Psoas muscle (tissue), 8 donors: Measurements from ENCODE around the gene NODAL. TPM values are rescaled to one million over a fixed set of nuclear protein-coding genes. Genes with fewer than 3 reads are reported as not detected.

Source experiments
- ATAC-seq, 4 donors: fragments of 200-7000 bp; cut with Tn5 transposase; one replicate each; pipeline ENCODE4 v1.9.1; 2020; ENCODE audit warnings: moderate library complexity in 3 of 4, mild to moderate bottlenecking in 2 of 4
- DNase-seq, 2 donors: peaks; one replicate each; pipeline ENCODE4 v3.0.0-alpha.2; 2020
- H3K27ac ChIP-seq: fragments of 200-600 bp; one replicate; pipeline ENCODE4 v1.8.0; 2022
- H3K27me3 ChIP-seq, 3 donors: fragments of 200-600 bp in 1 of 3; one replicate each; pipeline versions ENCODE4 v1.6.1 to v1.8.0; 2013 to 2022; ENCODE audit warnings: low read length in 2 of 3, mild to moderate bottlenecking in 2 of 3, moderate library complexity in 1 of 3; ENCODE audit not compliant: insufficient read depth in 3 of 3
- H3K36me3 ChIP-seq, 2 donors: fragments of 200-600 bp in 1 of 2; one replicate each; pipeline versions ENCODE4 v1.6.1 to v1.8.0; 2013 to 2022; ENCODE audit warnings: low read depth in 1 of 2, mild to moderate bottlenecking in 1 of 2, moderate library complexity in 1 of 2; ENCODE audit not compliant: insufficient read depth in 1 of 2
- H3K4me1 ChIP-seq: fragments of 200-600 bp; one replicate; pipeline ENCODE4 v1.8.0; 2022
- H3K4me3 ChIP-seq: fragments of 200-600 bp; one replicate; pipeline ENCODE4 v1.8.0; 2022; ENCODE audit warnings: mild to moderate bottlenecking
- H3K9me3 ChIP-seq: fragments of 200-600 bp; one replicate; pipeline ENCODE4 v1.8.0; 2022
- CTCF ChIP-seq: fragments of 200-600 bp; IDR thresholded peaks from one replicate; pipeline ENCODE4 v1.8.0; 2022; ENCODE audit warnings: antibody characterized with exemption
- WGBS, 3 donors: extraction: QIAGEN DNeasy Blood & Tissue Kit; methylation state at CpG; one replicate each; pipeline versions ENCODE4 v1.1.6 to v1.1.7; 2013; 5-methylcytosine and 5-hydroxymethylcytosine counted together
- intact Hi-C, 2 donors: fragments of 100-400 bp; cut with DNase I; formaldehyde crosslinking; loops; one replicate each; pipeline versions ENCODE4 v1.11.0 to v1.14.2; 2022
- polyA plus RNA-seq, 3 donors: library from polyadenylated mRNA; stranded (reverse); fragments of 200-250 nt; gene quantifications; one replicate each; pipeline ENCODE4 v1.2.3, GENCODE V29; 2013
- total RNA-seq, 4 donors: library from RNA; stranded (reverse); fragmentation: NEBNext Ultra II Directional in 2 of 4; extraction: Animal tissue kit (Norgen Biotek cat#: 25700) in 2 of 4; gene quantifications; one replicate each; pipeline versions ENCODE4 v1.2.1 to v1.2.4, GENCODE V29; 2021 to 2023
- donor health status: healthy with polysubstance abuse.
- donor health status: DM: no; HTN: no; CAD: no; lungs with moderate emphysema.
- donor health status: Bipolar disorder and iron deficiency.
- donor health status: healthy.
- donor health status: DM: yes; HTN: yes; CAD: no.
- donor health status: DM: no; HTN: no; CAD: no.
- donor health status: DM: no; HTN: no; CAD: no.
- donor health status: DM: yes; HTN: yes; CAD: no.

The NODAL gene
- total and polyA plus RNA-seq, 7 donors: 0.08 to 0.10 TPM; not detected in 5

- intact Hi-C loops: no loop called here
- DNase-seq: no peak
- Histone ChIP-seq H3K36me3 (peaks cover 0 to 18% of the 10 kb centered on the region in 2 donors), H3K27ac (no peak overlapping the region), H3K4me1 (peaks cover 60% of the 10 kb centered on the region), H3K27me3 (no peaks in the 10 kb centered on the region), H3K4me3 (no peak overlapping the region), H3K9me3 (no peaks in the 10 kb centered on the region)
- 94 to 100% (median 99%) methylated on average over 3 of the region's 3 CpGs for WGBS, 3 donors
- no peak for ATAC-seq
- TF ChIP-seq CTCF: no peak
These were observed 31.7 kb downstream of the NODAL start for GRCh38 chr10:70409772-70410171.

GRCh38 chr10:70405037-70405824 is 36.2 kb downstream of the NODAL start:
- Histone ChIP-seq H3K4me1 (peaks cover 49% of the 10 kb centered on the region), H3K27ac (peak overlapping the region; percentile 100), H3K36me3 (peaks cover 0 to 2% of the 10 kb centered on the region in 2 donors), H3K27me3 (no peaks in the 10 kb centered on the region), H3K9me3 (no peaks in the 10 kb centered on the region), H3K4me3 (peak overlapping the region; percentile 98)
- intact Hi-C loops: no loop called here
- DNase-seq (peak; percentile 79 to 91), ATAC-seq (peak; percentile 81 to 85 (median 83))
- no peak for TF ChIP-seq CTCF
- 0 to 1% (median 0%) methylated on average over 18 of the region's 18 CpGs for WGBS, 3 donors

- no peaks in the 10 kb centered on the region for H3K36me3 ChIP-seq
- intact Hi-C loops: no loop called here
- ATAC-seq: peak in 3 of 4 donors; percentile 15 to 52 (median 27)
These were observed 36.8 kb downstream of the NODAL start for GRCh38 chr10:70404787-70405036.

GRCh38 chr10:70404036-70404786 is 37.3 kb downstream of the NODAL start, which contains the start of gene EIF4EBP2:
EIF4EBP2 (plus strand) TSS chr10:70404145; CDS start chr10:70404402, 257 bp downstream.
- H3K27ac ChIP-seq: peak within 1 kb of the TSS; percentile 100
- no peaks in the 10 kb centered on the region for H3K36me3 ChIP-seq
- H3K4me1 ChIP-seq: peaks cover 41% of the 10 kb centered on the region
- ATAC-seq (peak; percentile 85 to 94 (median 90)), DNase-seq (peak; percentile 98 to 99)
- 0 to 1% (median 0%) methylated on average over 61 to 103 of the region's 103 CpGs for WGBS, 3 donors
- TF ChIP-seq CTCF: no peak
- H3K4me3 ChIP-seq: peak within 1 kb of the TSS; percentile 98
- intact Hi-C loops: no loop called here
- no peaks in the 10 kb centered on the region for H3K9me3 ChIP-seq
- no peaks in the 10 kb centered on the region for H3K27me3 ChIP-seq

More at GRCh38 chr10:70404787-70405036, 36.8 kb downstream of the NODAL start:
- Histone ChIP-seq H3K27me3 (no peaks in the 10 kb centered on the region), H3K4me1 (peaks cover 46% of the 10 kb centered on the region), H3K27ac (peak overlapping the region; percentile 100), H3K4me3 (peak overlapping the region; percentile 98), H3K9me3 (no peaks in the 10 kb centered on the region)
- no peak for TF ChIP-seq CTCF
- DNase-seq: no peak
- WGBS, 3 donors: 0 to 1% (median 0%) methylated on average over 11 of the region's 11 CpGs
